ENCODE measurements around the gene RAB7A.
A peak's percentile ranks its signal among the peaks of the same experiment; 100 is the strongest.

The RAB7A gene

GRCh38 chr3:128845119-128845777, 119.3 kb downstream of the RAB7A start:
- TF ChIP-seq TEAD4 (IDR thresholded peaks at IDR 0.05): no peak
- TF ChIP-seq MAX (IDR thresholded peaks at IDR 0.05): no peak
- no peak for TF ChIP-seq REST (IDR thresholded peaks at IDR 0.05; ENCODE audit: low read depth)
- TF ChIP-seq NFIC (IDR thresholded peaks at IDR 0.05): no peak
- TF ChIP-seq FOXM1 (IDR thresholded peaks at IDR 0.05; ENCODE audit: borderline replicate concordance, low read depth): no peak
- no peak for TF ChIP-seq RAD21 (IDR thresholded peaks at IDR 0.05; ENCODE audit: low read depth)
- no peak for TF ChIP-seq EP300 (IDR thresholded peaks at IDR 0.05; ENCODE audit: borderline replicate concordance)
- TF ChIP-seq YY1 (IDR thresholded peaks at IDR 0.05; ENCODE audit: low read depth): no peak
- TF ChIP-seq ZBTB7A (IDR thresholded peaks at IDR 0.05; ENCODE audit: low read depth): no peak
- no peak for TF ChIP-seq CEBPB (IDR thresholded peaks at IDR 0.05)
- TF ChIP-seq CREB1 (IDR thresholded peaks at IDR 0.05; ENCODE audit: low read depth): no peak
- no peak for TF ChIP-seq TCF12 (IDR thresholded peaks at IDR 0.05; ENCODE audit: low read depth)
- no peak for TF ChIP-seq USF1 (IDR thresholded peaks at IDR 0.05)
- no peak for TF ChIP-seq TAF1 (IDR thresholded peaks at IDR 0.05; ENCODE audit: low read depth)
- no peak for TF ChIP-seq EGR1 (IDR thresholded peaks at IDR 0.05)

- TF ChIP-seq RAD21 (IDR thresholded peaks at IDR 0.05; ENCODE audit: low read depth): peak; percentile 25; the same call in 1 of the 2 replicates
- no peak for TF ChIP-seq CEBPB (IDR thresholded peaks at IDR 0.05)
Observed at GRCh38 chr3:128845778-128846485, 119.9 kb downstream of the RAB7A start.

GRCh38 chr3:128846486-128846891, 120.5 kb downstream of the RAB7A start:
- TF ChIP-seq EGR1 (IDR thresholded peaks at IDR 0.05): no peak
- TF ChIP-seq REST (IDR thresholded peaks at IDR 0.05; ENCODE audit: low read depth): no peak
- no peak for TF ChIP-seq EP300 (IDR thresholded peaks at IDR 0.05; ENCODE audit: borderline replicate concordance)
- no peak for TF ChIP-seq TCF12 (IDR thresholded peaks at IDR 0.05; ENCODE audit: low read depth)
- TF ChIP-seq NFIC (IDR thresholded peaks at IDR 0.05): no peak
- no peak for TF ChIP-seq RAD21 (IDR thresholded peaks at IDR 0.05; ENCODE audit: low read depth)
- no peak for TF ChIP-seq TAF1 (IDR thresholded peaks at IDR 0.05; ENCODE audit: low read depth)
- TF ChIP-seq CEBPB (IDR thresholded peaks at IDR 0.05): no peak
- no peak for TF ChIP-seq FOXM1 (IDR thresholded peaks at IDR 0.05; ENCODE audit: borderline replicate concordance, low read depth)
- no peak for TF ChIP-seq MAX (IDR thresholded peaks at IDR 0.05)
- no peak for TF ChIP-seq USF1 (IDR thresholded peaks at IDR 0.05)

GRCh38 chr3:128847666-128848370, 121.8 kb downstream of the RAB7A start:
- TF ChIP-seq REST (IDR thresholded peaks at IDR 0.05; ENCODE audit: low read depth): no peak
- no peak for TF ChIP-seq NFIC (IDR thresholded peaks at IDR 0.05)
- no peak for TF ChIP-seq CEBPB (IDR thresholded peaks at IDR 0.05)
